Measurements from ENCODE around the gene AKAP6.

DNA sequence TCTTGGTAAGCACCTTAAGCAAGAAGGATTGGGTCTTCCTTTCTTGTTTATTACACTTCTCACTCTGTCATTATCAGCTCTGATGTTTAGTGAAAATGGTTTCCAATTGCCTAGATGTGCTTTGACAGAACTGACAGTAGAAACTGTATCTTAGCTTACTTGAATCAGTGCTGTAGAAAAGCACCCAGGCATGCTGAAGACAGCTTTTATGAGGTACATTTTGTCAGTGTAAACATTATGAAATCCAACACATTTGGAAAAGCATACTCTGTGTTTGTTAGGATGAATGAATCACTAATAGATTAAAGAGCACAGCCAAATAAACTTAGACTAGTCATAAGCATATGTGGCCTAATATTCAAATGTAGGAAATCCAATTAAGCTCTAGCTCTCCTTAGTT lies 319.3 kb downstream of the AKAP6 start:
- TF ChIP-seq, protein P1, sequence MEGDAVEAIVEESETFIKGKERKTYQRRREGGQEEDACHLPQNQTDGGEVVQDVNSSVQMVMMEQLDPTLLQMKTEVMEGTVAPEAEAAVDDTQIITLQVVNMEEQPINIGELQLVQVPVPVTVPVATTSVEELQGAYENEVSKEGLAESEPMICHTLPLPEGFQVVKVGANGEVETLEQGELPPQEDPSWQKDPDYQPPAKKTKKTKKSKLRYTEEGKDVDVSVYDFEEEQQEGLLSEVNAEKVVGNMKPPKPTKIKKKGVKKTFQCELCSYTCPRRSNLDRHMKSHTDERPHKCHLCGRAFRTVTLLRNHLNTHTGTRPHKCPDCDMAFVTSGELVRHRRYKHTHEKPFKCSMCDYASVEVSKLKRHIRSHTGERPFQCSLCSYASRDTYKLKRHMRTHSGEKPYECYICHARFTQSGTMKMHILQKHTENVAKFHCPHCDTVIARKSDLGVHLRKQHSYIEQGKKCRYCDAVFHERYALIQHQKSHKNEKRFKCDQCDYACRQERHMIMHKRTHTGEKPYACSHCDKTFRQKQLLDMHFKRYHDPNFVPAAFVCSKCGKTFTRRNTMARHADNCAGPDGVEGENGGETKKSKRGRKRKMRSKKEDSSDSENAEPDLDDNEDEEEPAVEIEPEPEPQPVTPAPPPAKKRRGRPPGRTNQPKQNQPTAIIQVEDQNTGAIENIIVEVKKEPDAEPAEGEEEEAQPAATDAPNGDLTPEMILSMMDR (IDR thresholded peaks at IDR 0.05): no peak
- no peak for TF ChIP-seq POLR2A (IDR thresholded peaks at IDR 0.05)
